ENCODE measurements around the gene MYO7A.

GRCh38 chr11:77115181-77115611 lies 12.8 kb upstream of the MYO7A start:
- no peak for TF ChIP-seq CTCF (IDR thresholded peaks at IDR 0.05)
- no peak for TF ChIP-seq POLR2A (IDR thresholded peaks at IDR 0.05)
